Esophagus squamous epithelium (tissue), 5 donors: ENCODE measurements around the gene CDH12. TPM values are rescaled to one million over a fixed set of nuclear protein-coding genes. Genes with fewer than 3 reads are reported as not detected.

Source experiments
- DNase-seq: peaks from one replicate; lab custom pipeline; 2025; lab: John Stamatoyannopoulos, UW
- H3K27ac ChIP-seq, 4 donors: fragments of 200-600 bp; sonication (generic); one replicate each; pipeline ENCODE4 v1.5.1; 2016 to 2019; ENCODE audit warnings: mild to moderate bottlenecking in 1 of 4
- H3K27me3 ChIP-seq, 4 donors: fragments of 200-600 bp; sonication (generic); 1 replicate in 3 of 4; 2 replicates in 1 of 4; pipeline versions ENCODE4 v1.5.1 to v1.6.0; 2017 to 2021; ENCODE audit warnings: antibody characterized with exemption in 1 of 4
- H3K36me3 ChIP-seq, 3 donors: fragments of 200-600 bp; sonication (generic); one replicate each; pipeline ENCODE4 v1.5.1; 2016 to 2019
- H3K4me1 ChIP-seq, 3 donors: fragments of 200-600 bp; sonication (generic); one replicate each; pipeline ENCODE4 v1.5.1; 2017 to 2019
- H3K4me3 ChIP-seq, 4 donors: fragments of 200-600 bp; sonication (generic); 1 replicate in 3 of 4; 2 replicates in 1 of 4; pipeline ENCODE4 v1.5.1; 2016 to 2019; ENCODE audit warnings: mild to moderate bottlenecking in 2 of 4, moderate library complexity in 1 of 4
- H3K9me3 ChIP-seq, 3 donors: fragments of 200-600 bp; sonication (generic); one replicate each; pipeline ENCODE4 v1.5.1; 2016 to 2019
- CTCF ChIP-seq, 6 experiments: fragments of 450-650 bp in 4 of 6; fragments of 200-600 bp in 2 of 6; sonication (generic) in 2 of 6; IDR thresholded peaks; one replicate each; pipeline ENCODE4 v1.5.1; 2016 to 2019; ENCODE audit warnings: antibody characterized with exemption in 6 of 6, mild to moderate bottlenecking in 4 of 6, moderate library complexity in 4 of 6
- POLR2A ChIP-seq, 4 donors: fragments of 450-650 bp; IDR thresholded peaks; one replicate each; pipeline ENCODE4 v1.6.1; 2017; ENCODE audit warnings: antibody characterized with exemption in 4 of 4, mild to moderate bottlenecking in 4 of 4, moderate library complexity in 3 of 4
- WGBS, 2 donors: methylation state at CpG; one replicate each; pipeline ENCODE4 v1.1.5; 2018; 5-methylcytosine and 5-hydroxymethylcytosine counted together
- intact Hi-C: fragments of 100-400 bp; cut with DNase I; formaldehyde crosslinking; loops from one replicate; pipeline ENCODE4 v1.15.0; 2022
- total RNA-seq, 4 donors: library from RNA; depleted of rRNA; stranded (reverse); fragments of >200 nt; gene quantifications; one replicate each; pipeline ENCODE4 v1.1.0, GENCODE V29; 2016
- donor health status: DM: yes; HTN: yes; CAD: no.

Gene CDH12
- total RNA-seq, 4 donors from 2014 or later, result not detected

- intact Hi-C loops, result no loop called here
- DNase-seq, result no peak
- Histone ChIP-seq H3K27me3 (no peaks in the 10 kb centered on the region), H3K9me3 (no peaks in the 10 kb centered on the region), H3K27ac (no peak overlapping the region), H3K4me3 (no peak overlapping the region), H3K36me3 (no peaks in the 10 kb centered on the region), H3K4me1 (no peaks in the 10 kb centered on the region)
- WGBS, 2 donors, result 34 to 41% methylated on average over 4 of the region's 4 CpGs
- TF ChIP-seq POLR2A (IDR thresholded peaks at IDR 0.05) (no peak), CTCF (IDR thresholded peaks at IDR 0.05) (no peak)
Observed at GRCh38 chr5:22496666-22497065, 356.5 kb downstream of the CDH12 start.

GRCh38 chr5:22495016-22495720 is 358.0 kb downstream of the CDH12 start:
- no peak overlapping the region for H3K27ac ChIP-seq

GRCh38 chr5:22488427-22488826 is 364.7 kb downstream of the CDH12 start:
- TF ChIP-seq POLR2A (IDR thresholded peaks at IDR 0.05) (no peak), CTCF (IDR thresholded peaks at IDR 0.05) (no peak)

More at GRCh38 chr5:22495016-22495720, 358.0 kb downstream of the CDH12 start:
- no peaks in the 10 kb centered on the region for H3K9me3 ChIP-seq
- 56 to 75% methylated on average over 2 of the region's 2 CpGs for WGBS, 2 donors
- H3K4me3 ChIP-seq, result no peak overlapping the region
- H3K4me1 ChIP-seq, result no peaks in the 10 kb centered on the region
- no peak for TF ChIP-seq CTCF (IDR thresholded peaks at IDR 0.05)
- TF ChIP-seq POLR2A (IDR thresholded peaks at IDR 0.05), result no peak
- no peaks in the 10 kb centered on the region for H3K36me3 ChIP-seq
- H3K27me3 ChIP-seq, result no peaks in the 10 kb centered on the region
- DNase-seq, result no peak
- intact Hi-C loops, result no loop called here

GRCh38 chr5:22480305-22480704 is 372.8 kb downstream of the CDH12 start:
- Histone ChIP-seq H3K4me3 (no peak overlapping the region), H3K27me3 (no peaks in the 10 kb centered on the region), H3K4me1 (no peaks in the 10 kb centered on the region), H3K27ac (no peak overlapping the region), H3K36me3 (no peaks in the 10 kb centered on the region), H3K9me3 (no peaks in the 10 kb centered on the region)
- WGBS, 2 donors, result 68 to 73% methylated on average over 5 of the region's 5 CpGs
- TF ChIP-seq POLR2A (IDR thresholded peaks at IDR 0.05), result no peak
- no peak for DNase-seq
- intact Hi-C loops, result no loop called here

More at GRCh38 chr5:22488427-22488826, 364.7 kb downstream of the CDH12 start:
- H3K27ac ChIP-seq, result no peak overlapping the region
- no peaks in the 10 kb centered on the region for H3K36me3 ChIP-seq
- DNase-seq, result no peak
- no peaks in the 10 kb centered on the region for H3K4me1 ChIP-seq
- H3K9me3 ChIP-seq, result no peaks in the 10 kb centered on the region
- no peaks in the 10 kb centered on the region for H3K27me3 ChIP-seq
- intact Hi-C loops, result no loop called here
- H3K4me3 ChIP-seq, result no peak overlapping the region

- H3K4me1 ChIP-seq, result no peaks in the 10 kb centered on the region
- H3K27ac ChIP-seq, result no peak overlapping the region
- H3K27me3 ChIP-seq, result no peaks in the 10 kb centered on the region
- no peaks in the 10 kb centered on the region for H3K9me3 ChIP-seq
- DNase-seq, result no peak
- WGBS, 2 donors, result 50 to 65% methylated on average over 2 of the region's 2 CpGs
- no peak for TF ChIP-seq POLR2A (IDR thresholded peaks at IDR 0.05)
- no peak for TF ChIP-seq CTCF (IDR thresholded peaks at IDR 0.05)
- no peaks in the 10 kb centered on the region for H3K36me3 ChIP-seq
- intact Hi-C loops, result no loop called here
- no peak overlapping the region for H3K4me3 ChIP-seq
Observed at GRCh38 chr5:22473886-22474285, 379.3 kb downstream of the CDH12 start.
